GM06990 (cell line): ENCODE measurements around the gene ALPK3.
"Not testable (repeated sequence)": the region's sequence is repeated elsewhere in the genome, so short reads cannot be mapped to it uniquely, and the experiment has no call there.

Experiments
- DNase-seq: peaks from one replicate; pipeline ENCODE4 v3.0.0-alpha.2; 2011; ENCODE audit not compliant: insufficient read length; ENCODE audit errors: extremely low read depth
- H3K27me3 ChIP-seq: replicated peaks from 2 replicates; pipeline ENCODE4 v1.6.0; 2011; ENCODE audit warnings: low read length; ENCODE audit not compliant: control insufficient read depth, insufficient read depth
- H3K36me3 ChIP-seq: 2 replicates; pipeline ENCODE4 v1.5.1; 2011; ENCODE audit warnings: low read length; ENCODE audit not compliant: control insufficient read depth, insufficient read depth
- H3K4me3 ChIP-seq: replicated peaks from 2 replicates; pipeline ENCODE4 v1.5.1; 2011; ENCODE audit warnings: low read depth, mild to moderate bottlenecking, control low read depth, low read length
- CTCF ChIP-seq: IDR thresholded peaks from 2 replicates; pipeline ENCODE4 v1.5.1; 2011; ENCODE audit warnings: low read length, control low read depth, mild to moderate bottlenecking, inconsistent platforms; ENCODE audit not compliant: insufficient read depth, poor library complexity, severe bottlenecking

ALPK3 gene

GRCh38 chr15:84840741-84841429, 23.7 kb downstream of the ALPK3 start:
- no peak for TF ChIP-seq CTCF
- DNase-seq, result no peak
- Histone ChIP-seq H3K36me3 (no peaks in the 10 kb centered on the region), H3K4me3 (no peak overlapping the region), H3K27me3 (no peaks in the 10 kb centered on the region)

- TF ChIP-seq CTCF, result no peak
- Histone ChIP-seq H3K27me3 (no peaks in the 10 kb centered on the region), H3K4me3 (no peak overlapping the region), H3K36me3 (no peaks in the 10 kb centered on the region)
- DNase-seq, result no peak
Observed at GRCh38 chr15:84842781-84843180, 25.6 kb downstream of the ALPK3 start.

GRCh38 chr15:84844964-84845363, 27.8 kb downstream of the ALPK3 start:
- no peaks in the 10 kb centered on the region for H3K27me3 ChIP-seq
- TF ChIP-seq CTCF, result no peak
- no peaks in the 10 kb centered on the region for H3K36me3 ChIP-seq
- no peak for DNase-seq
- no peak overlapping the region for H3K4me3 ChIP-seq

GRCh38 chr15:84845631-84846030, 28.5 kb downstream of the ALPK3 start:
- H3K36me3 ChIP-seq, H3K27me3 ChIP-seq, H3K4me3 ChIP-seq, DNase-seq: not testable (repeated sequence)
- peak; percentile 67 for TF ChIP-seq CTCF

DNA sequence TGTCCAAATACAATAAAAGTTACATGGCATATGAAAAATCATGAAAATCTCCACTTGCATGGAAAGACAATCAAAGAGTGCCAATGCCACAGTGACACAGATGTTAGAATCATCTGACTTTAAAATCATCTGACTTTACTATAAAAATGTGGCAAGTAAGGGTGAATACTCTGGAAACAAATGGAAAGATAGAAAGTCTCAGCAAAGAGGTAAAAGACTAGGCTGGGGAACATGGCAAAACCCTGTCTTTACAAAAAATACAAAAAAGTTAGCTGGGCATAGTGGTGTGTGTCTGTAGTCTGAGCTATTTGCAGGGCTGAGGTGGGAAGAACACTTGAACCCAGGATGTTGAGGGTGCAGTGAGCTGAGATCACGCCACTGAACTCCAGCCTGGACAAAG, 29.1 kb downstream of the ALPK3 start:
- no peak for TF ChIP-seq CTCF
- H3K4me3 ChIP-seq, result no peak overlapping the region
- DNase-seq, result no peak
- no peaks in the 10 kb centered on the region for H3K36me3 ChIP-seq
- H3K27me3 ChIP-seq, result no peaks in the 10 kb centered on the region

- no peak overlapping the region for H3K4me3 ChIP-seq
- DNase-seq, result no peak
- no peak for TF ChIP-seq CTCF
- H3K36me3 ChIP-seq, result no peaks in the 10 kb centered on the region
- no peaks in the 10 kb centered on the region for H3K27me3 ChIP-seq
Observed at GRCh38 chr15:84847382-84847781, 30.2 kb downstream of the ALPK3 start.
